Neural cell (in vitro differentiated cells): ENCODE results near the gene FOLR2. TPM values are rescaled to one million over a fixed set of nuclear protein-coding genes. Genes with fewer than 3 reads are reported as not detected.

Experiments
- H2AFZ ChIP-seq: fragments of 200-600, 300-800 bp; sonication (generic), shearing (Covaris generic); 2 replicates; pipeline ENCODE4 v1.6.0; 2014; ENCODE audit warnings: low read depth, mild to moderate bottlenecking, antibody characterized with exemption, low read length, moderate library complexity
- H3F3A ChIP-seq: fragments of 200-600 bp; shearing (Covaris generic); 2 replicates; pipeline ENCODE4 v1.6.1; 2016; ENCODE audit warnings: mild to moderate bottlenecking, moderate library complexity, mixed read lengths, antibody characterized with exemption, low read length; ENCODE audit not compliant: insufficient read depth, poor library complexity, severe bottlenecking
- H3K27ac ChIP-seq: fragments of 200-600, 300-800 bp; sonication (generic), shearing (Covaris generic); 2 replicates; pipeline ENCODE4 v1.5.1; 2014; ENCODE audit warnings: mild to moderate bottlenecking, low read length, moderate library complexity
- H3K27me3 ChIP-seq: fragments of 300-800, 200-600 bp; sonication (generic), shearing (Covaris generic); 2 replicates; pipeline ENCODE4 v1.6.0; 2014; ENCODE audit warnings: mild to moderate bottlenecking, low read depth, low read length, moderate library complexity; ENCODE audit not compliant: insufficient read depth
- H3K36me3 ChIP-seq: fragments of 300-800, 200-600 bp; sonication (generic), shearing (Covaris generic); 2 replicates; pipeline ENCODE4 v1.5.1; 2014; ENCODE audit warnings: mild to moderate bottlenecking, antibody characterized with exemption, low read length, moderate library complexity; ENCODE audit not compliant: insufficient read depth
- H3K4me2 ChIP-seq: fragments of 300-800, 200-600 bp; sonication (generic), shearing (Covaris generic); 2 replicates; pipeline ENCODE4 v1.6.0; 2014; ENCODE audit warnings: mild to moderate bottlenecking, low read length
- H3K4me3 ChIP-seq: fragments of 300-800, 200-600 bp; sonication (generic), shearing (Covaris generic); 2 replicates; pipeline ENCODE4 v1.5.1; 2014; ENCODE audit warnings: mild to moderate bottlenecking, low read length, moderate library complexity
- H3K79me2 ChIP-seq: fragments of 200-600 bp; shearing (Covaris generic); replicated peaks from 2 replicates; pipeline ENCODE4 v1.6.0; 2014; ENCODE audit warnings: mild to moderate bottlenecking, low read length, moderate library complexity; ENCODE audit not compliant: insufficient read depth
- H3K9ac ChIP-seq: fragments of 300-800, 200-600 bp; sonication (generic), shearing (Covaris generic); 2 replicates; pipeline ENCODE4 v1.6.1; 2016; ENCODE audit warnings: mild to moderate bottlenecking, low read length, mixed read lengths
- H3K9me2 ChIP-seq: fragments of 200-600 bp; shearing (Covaris generic); 2 replicates; pipeline ENCODE4 v1.6.1; 2016; ENCODE audit warnings: mild to moderate bottlenecking, low read length, mixed read lengths; ENCODE audit not compliant: insufficient read depth
- H3K9me3 ChIP-seq: fragments of 200-600, 300-800 bp; sonication (generic), shearing (Covaris generic); 2 replicates; pipeline ENCODE4 v1.6.1; 2016; ENCODE audit warnings: mild to moderate bottlenecking, mixed run types, low read length, moderate library complexity, mixed read lengths
- H4K20me1 ChIP-seq: fragments of 200-600 bp; shearing (Covaris generic); 2 replicates; pipeline ENCODE4 v1.6.1; 2016; ENCODE audit warnings: mild to moderate bottlenecking, mixed run types; ENCODE audit not compliant: insufficient read depth
- CTCF ChIP-seq: fragments of 450-650 bp; IDR thresholded peaks from 2 replicates; pipeline ENCODE4 v1.5.1; 2014; ENCODE audit warnings: antibody characterized with exemption, mild to moderate bottlenecking, moderate library complexity; ENCODE audit not compliant: poor library complexity, severe bottlenecking
- EP300 ChIP-seq: fragments of 450-650 bp; conservative IDR thresholded peaks from 2 replicates; pipeline ENCODE4 v1.6.1; 2014; ENCODE audit warnings: antibody characterized with exemption, mild to moderate bottlenecking, moderate library complexity; ENCODE audit not compliant: poor library complexity, severe bottlenecking
- EZH2 ChIP-seq: fragments of 200-600, 300-800 bp; shearing (Covaris generic), sonication (generic); IDR thresholded peaks from 2 replicates; pipeline ENCODE4 v1.6.1; 2014; ENCODE audit warnings: antibody characterized with exemption, low read length, borderline replicate concordance, mild to moderate bottlenecking; ENCODE audit not compliant: insufficient read depth, poor library complexity, severe bottlenecking
- RAD21 ChIP-seq: fragments of 450-650 bp; conservative IDR thresholded peaks from 2 replicates; pipeline ENCODE4 v1.6.1; 2014; ENCODE audit warnings: antibody characterized with exemption, mild to moderate bottlenecking, moderate library complexity
- REST ChIP-seq: IDR thresholded peaks from 2 replicates; pipeline ENCODE4 v1.6.1; 2012; ENCODE audit warnings: borderline replicate concordance
- SMC3 ChIP-seq: fragments of 450-650 bp; conservative IDR thresholded peaks from 2 replicates; pipeline ENCODE4 v1.6.1; 2014; ENCODE audit warnings: antibody characterized with exemption, mild to moderate bottlenecking, moderate library complexity; ENCODE audit not compliant: poor library complexity
- TAF1 ChIP-seq: IDR thresholded peaks from 2 replicates; pipeline ENCODE4 v1.6.1; 2012; ENCODE audit warnings: low read depth
- polyA plus RNA-seq: library from polyadenylated mRNA; depleted of rRNA; stranded (reverse); fragments of >200 nt; gene quantifications from 2 replicates; pipeline ENCODE4 v1.2.3, GENCODE V29; 2014

Gene FOLR2
- polyA plus RNA-seq, 1 donor from 2014 or later = not detected

- Histone ChIP-seq H3K4me3 (no peak overlapping the region), H3K27me3 (peaks cover 34% of the 10 kb centered on the region), H4K20me1 (no peaks in the 10 kb centered on the region), H3K79me2 (peaks cover 9% of the 10 kb centered on the region), H2AFZ (no peak overlapping the region), H3K27ac (no peak overlapping the region), H3K9me2 (no peaks in the 10 kb centered on the region), H3F3A (no peaks in the 10 kb centered on the region), H3K4me2 (no peak overlapping the region), H3K36me3 (no peaks in the 10 kb centered on the region), H3K9me3 (no peaks in the 10 kb centered on the region), H3K9ac (no peak overlapping the region)
- no peak for TF ChIP-seq TAF1
- no peak for TF ChIP-seq REST
- no peak for TF ChIP-seq CTCF
- no peak for TF ChIP-seq EP300
- no peak for TF ChIP-seq RAD21
- TF ChIP-seq SMC3 = no peak
- no peak for TF ChIP-seq EZH2
These were observed 4.2 kb downstream of the FOLR2 start for GRCh38 chr11:72220696-72221363.

- Histone ChIP-seq H3K27me3 (peaks cover 34% of the 10 kb centered on the region), H3K9me2 (no peaks in the 10 kb centered on the region), H3K4me2 (no peak overlapping the region), H4K20me1 (no peaks in the 10 kb centered on the region), H3K79me2 (peaks cover 13% of the 10 kb centered on the region), H3K4me3 (no peak overlapping the region), H2AFZ (no peak overlapping the region), H3F3A (no peaks in the 10 kb centered on the region), H3K9ac (no peak overlapping the region), H3K27ac (no peak overlapping the region), H3K9me3 (no peaks in the 10 kb centered on the region), H3K36me3 (no peaks in the 10 kb centered on the region)
- no peak for TF ChIP-seq SMC3
- TF ChIP-seq REST = no peak
- TF ChIP-seq RAD21 = no peak
These were observed 4.9 kb downstream of the FOLR2 start for GRCh38 chr11:72221386-72222075.
